OCI-LY7 (cell line): Measurements from ENCODE around the gene RPLP2. TPM values are rescaled to one million over a fixed set of nuclear protein-coding genes. Genes with fewer than 3 reads are reported as not detected.

Experiments used
- BruUV-seq: library from RNA; stranded (reverse); fragments of 400-500 nt; replicated peaks from 2 replicates; lab custom pipeline; 2021; lab: Mats Ljungman, UMichigan
- CTCF ChIA-PET: fragments of 300-600 bp; sonication (Branson Sonifier 250); formaldehyde crosslinking; loops from one replicate; lab custom pipeline; 2022; ENCODE audit warnings: antibody characterized with exemption; ENCODE audit not compliant: unreplicated experiment; lab: Charles Lee
- POLR2A ChIA-PET: fragments of 300-600 bp; sonication (Branson Sonifier 250); formaldehyde crosslinking; loops from one replicate; lab custom pipeline; 2022; ENCODE audit warnings: antibody characterized with exemption; lab: Charles Lee
- DNase-seq: peaks from one replicate; pipeline ENCODE4 v3.0.0-alpha.2; 2015; ENCODE audit warnings: low spot score
- H2AFZ ChIP-seq: fragments of 200-600 bp; sonication (generic), shearing (Covaris generic); 2 replicates; pipeline ENCODE4 v1.6.1; 2014; ENCODE audit warnings: mild to moderate bottlenecking, antibody characterized with exemption, low read length, moderate library complexity
- H3K27ac ChIP-seq: fragments of 200-600 bp; sonication (generic); 2 replicates; pipeline ENCODE4 v1.5.1; 2014; ENCODE audit warnings: mixed run types, low read depth, mild to moderate bottlenecking, moderate library complexity, low read length, inconsistent platforms; ENCODE audit not compliant: poor library complexity, severe bottlenecking
- H3K36me3 ChIP-seq: fragments of 200-600 bp; sonication (generic); 2 replicates; pipeline ENCODE4 v1.6.1; 2014; ENCODE audit warnings: mild to moderate bottlenecking, antibody characterized with exemption, low read length, moderate library complexity, mixed read lengths; ENCODE audit not compliant: insufficient read depth
- H3K4me1 ChIP-seq: fragments of 200-600 bp; sonication (generic); 2 replicates; pipeline ENCODE4 v1.5.1; 2014; ENCODE audit warnings: mild to moderate bottlenecking, low read length; ENCODE audit not compliant: insufficient read depth, poor library complexity, severe bottlenecking
- H3K4me2 ChIP-seq: fragments of 200-600 bp; sonication (generic); 2 replicates; pipeline ENCODE4 v1.6.1; 2014; ENCODE audit warnings: mild to moderate bottlenecking, low read length
- H3K4me3 ChIP-seq: fragments of 200-600 bp; sonication (generic); 2 replicates; pipeline ENCODE4 v1.5.1; 2014; ENCODE audit warnings: mild to moderate bottlenecking, low read depth, low read length; ENCODE audit not compliant: poor library complexity, severe bottlenecking
- H3K79me2 ChIP-seq: fragments of 200-600 bp; sonication (generic); 2 replicates; pipeline ENCODE4 v1.6.1; 2016; ENCODE audit warnings: low read depth, mild to moderate bottlenecking, low read length, moderate library complexity, mixed read lengths; ENCODE audit not compliant: insufficient read depth
- H3K9me2 ChIP-seq: fragments of 200-600 bp; sonication (generic); 2 replicates; pipeline ENCODE4 v1.6.1; 2016; ENCODE audit warnings: mild to moderate bottlenecking, low read length, mixed read lengths; ENCODE audit not compliant: insufficient read depth
- H3K9me3 ChIP-seq: fragments of 200-600 bp; sonication (generic); 2 replicates; pipeline ENCODE4 v1.6.1; 2014; ENCODE audit warnings: mild to moderate bottlenecking, mixed run types, low read length, mixed read lengths
- H4K20me1 ChIP-seq: fragments of 200-600 bp; sonication (generic); 2 replicates; pipeline ENCODE4 v1.6.1; 2014; ENCODE audit warnings: mild to moderate bottlenecking, antibody characterized with exemption, low read length, moderate library complexity, mixed read lengths; ENCODE audit not compliant: insufficient read depth
- CTCF ChIP-seq: fragments of 200-600 bp; sonication (generic); conservative IDR thresholded peaks from 2 replicates; pipeline ENCODE4 v1.5.1; 2014; ENCODE audit warnings: mild to moderate bottlenecking, antibody characterized with exemption, low read length, moderate library complexity, mixed read lengths
- EZH2phosphoT487 ChIP-seq: fragments of 200-600 bp; sonication (generic); IDR thresholded peaks from 2 replicates; pipeline ENCODE4 v1.6.1; 2018; ENCODE audit warnings: low read depth, borderline replicate concordance, mild to moderate bottlenecking, mixed run types, antibody characterized with exemption, low read length, moderate library complexity, mixed read lengths
- intact Hi-C: fragments of 100-400 bp; cut with micrococcal nuclease; formaldehyde crosslinking; loops from one replicate; pipeline ENCODE4 v1.10.0; 2022; ENCODE audit not compliant: unreplicated experiment
- total RNA-seq, 2 experiments: library from RNA; depleted of rRNA in 1 of 2; stranded (reverse); fragments of >200 nt in 1 of 2; shearing (Covaris generic) in 1 of 2; gene quantifications; 2 replicates each; pipeline ENCODE4 v1.2.3, GENCODE V29; 2014 to 2022

The RPLP2 gene
- total RNA-seq, 2 experiments from 2014 or later, result 1,564 to 3,147 TPM

DNA sequence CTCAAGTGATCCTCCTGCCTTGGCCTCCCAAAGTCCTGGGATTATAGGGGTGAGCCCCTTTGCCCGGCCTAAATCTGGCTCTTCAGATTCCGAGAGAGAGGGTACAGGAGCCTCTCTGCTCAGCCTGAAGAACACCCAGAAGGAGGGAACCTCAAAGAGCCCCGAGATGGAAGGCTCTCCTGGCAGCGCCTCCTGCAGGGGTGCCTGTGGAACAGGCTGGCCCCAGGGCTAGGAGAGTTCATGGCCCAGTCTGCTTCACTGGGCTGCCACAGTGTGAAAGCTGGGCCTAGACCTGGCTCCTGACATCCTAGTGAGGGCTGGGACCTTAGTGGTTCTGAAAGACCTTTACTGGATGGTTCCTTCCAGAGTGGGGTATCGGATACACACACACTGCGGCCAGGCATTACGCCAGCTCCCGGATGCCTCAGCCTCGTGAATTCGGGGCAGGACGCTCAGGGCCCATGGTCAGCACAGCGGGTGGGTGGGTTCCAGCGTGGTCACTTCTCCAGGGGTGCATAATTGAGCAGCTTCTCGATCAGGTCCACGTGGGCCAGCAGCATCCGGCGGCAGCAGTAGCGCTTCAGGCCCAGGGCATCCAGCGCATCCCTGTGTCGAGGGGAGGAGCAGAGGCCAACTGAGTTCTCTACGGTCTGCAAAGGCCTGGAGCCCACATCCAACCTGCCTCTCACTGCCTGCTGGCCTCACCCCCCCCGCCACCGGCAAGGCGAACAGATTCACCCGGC lies 30.3 kb downstream of the RPLP2 start:
- H3K4me3 ChIP-seq, result no peak overlapping the region
- no peaks in the 10 kb centered on the region for H3K9me2 ChIP-seq
- peaks cover 18% of the 10 kb centered on the region for H3K79me2 ChIP-seq
- H4K20me1 ChIP-seq, result peaks cover 12% of the 10 kb centered on the region; the same call in 1 of the 2 replicates
- no peak for DNase-seq
- POLR2A ChIA-PET, result no interaction called here
- H3K36me3 ChIP-seq, result peaks cover 33% of the 10 kb centered on the region
- TF ChIP-seq CTCF (peak; percentile 51), EZH2phosphoT487 (no peak)
- H3K27ac ChIP-seq, result no peak overlapping the region
- intact Hi-C loops, result no loop called here
- no peak overlapping the region for H3K4me2 ChIP-seq
- CTCF ChIA-PET, result no interaction called here
- peaks cover 26% of the 10 kb centered on the region for H3K4me1 ChIP-seq
- no peak overlapping the region for H2AFZ ChIP-seq
- H3K9me3 ChIP-seq, result no peaks in the 10 kb centered on the region
- TSS peak; percentile 83 for BruUV-seq

GRCh38 chr11:841981-842369 lies 32.2 kb downstream of the RPLP2 start:
- ChIA-PET POLR2A (interaction anchor here (1.1 kb wide), 1 partner anchor 9 kb away, joined by 3 read pairs; no protein-coding TSS in a partner anchor), CTCF (interaction anchor here (0.5 kb wide), 1 partner anchor 604 kb away, joined by 3 read pairs; no protein-coding TSS in a partner anchor)
- BruUV-seq, result TSS peak; percentile 78
- H3K4me3 ChIP-seq, result peak overlapping the region; percentile 89
- peak overlapping the region; percentile 83 for H3K4me2 ChIP-seq
- DNase-seq, result no peak
- H2AFZ ChIP-seq, result peak overlapping the region; percentile 57; the same call in 1 of the 2 replicates
- H3K9me2 ChIP-seq, result no peaks in the 10 kb centered on the region
- peaks cover 33% of the 10 kb centered on the region for H3K36me3 ChIP-seq
- peaks cover 26% of the 10 kb centered on the region for H3K4me1 ChIP-seq
- H3K79me2 ChIP-seq, result peaks cover 18% of the 10 kb centered on the region
- peak overlapping the region; percentile 54 for H3K27ac ChIP-seq
- TF ChIP-seq EZH2phosphoT487 (no peak), CTCF (no peak)
- H3K9me3 ChIP-seq, result no peaks in the 10 kb centered on the region
- H4K20me1 ChIP-seq, result peaks cover 10% of the 10 kb centered on the region; the same call in 1 of the 2 replicates
- intact Hi-C loops, result loop anchor here (2.0 kb wide), 1 partner anchor 33 kb away; the partner anchor contains the start of gene RPLP2
